22Rv1 (cell line): ENCODE results near the gene C6orf62.

ENCODE experiments used
- CTCF ChIP-seq: fragments of 450-650 bp; IDR thresholded peaks from 2 replicates; pipeline ENCODE4 v1.5.1; 2017; ENCODE audit warnings: mild to moderate bottlenecking
- ZFX ChIP-seq: fragments of 450-650 bp; IDR thresholded peaks from 2 replicates; pipeline ENCODE4 v1.6.1; 2017; ENCODE audit warnings: antibody characterized with exemption, borderline replicate concordance

DNA sequence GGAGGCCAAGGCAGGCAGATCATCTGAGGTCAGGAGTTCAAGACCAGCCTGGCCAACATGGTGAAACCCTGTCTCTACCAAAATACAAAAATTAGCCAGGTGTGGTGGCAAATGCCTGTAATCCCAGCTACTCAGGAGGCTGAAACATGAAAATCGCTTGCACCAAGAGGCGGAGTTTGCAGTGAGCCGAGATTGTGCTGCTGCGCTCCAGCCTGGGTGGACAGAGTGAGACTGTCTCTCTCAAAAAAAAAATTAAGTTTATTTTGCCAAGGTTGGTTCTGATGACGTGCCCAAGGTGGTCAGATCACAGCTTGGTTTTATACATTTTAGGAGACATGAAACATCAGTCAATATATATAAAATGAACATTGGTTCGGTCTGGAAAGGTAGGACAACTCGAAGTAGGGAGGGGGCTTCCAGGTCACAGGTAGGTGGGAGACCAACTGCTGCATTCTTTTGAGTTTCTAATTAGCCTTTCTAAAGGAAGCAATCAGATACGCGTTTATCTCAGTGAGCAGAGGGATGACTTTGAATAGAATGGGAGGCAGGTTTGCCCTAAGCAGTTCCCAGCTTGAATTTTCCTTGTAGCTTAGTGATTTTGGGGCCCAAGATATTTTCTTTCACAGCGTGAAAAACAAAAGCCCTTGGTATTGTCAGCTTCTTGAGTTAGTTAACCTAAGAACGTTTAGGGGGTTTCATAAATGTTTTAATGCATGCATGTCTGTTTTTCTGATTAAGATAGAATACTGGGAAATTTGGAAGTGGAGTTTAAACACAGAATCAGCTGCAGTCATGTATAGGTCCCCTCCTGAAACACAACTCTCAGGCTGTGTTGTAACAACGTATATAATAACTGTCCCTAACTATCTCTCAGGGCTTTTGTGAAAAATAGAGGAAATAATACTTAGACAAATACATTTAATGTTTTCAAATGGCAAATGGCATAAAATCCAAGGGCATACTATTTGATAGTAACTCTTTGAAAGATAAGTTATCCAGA, 35.4 kb downstream of the C6orf62 start:
- TF ChIP-seq CTCF (no peak), ZFX (no peak)
